BE2C (cell line): ENCODE results near the gene COL27A1.

Experiments
- DNase-seq: peaks from one replicate; pipeline ENCODE4 v3.0.0-alpha.2; 2020
- H3K27me3 ChIP-seq: fragments of 250-450 bp; sonication (Bioruptor Pico); 2 replicates; pipeline ENCODE4 v1.5.1; 2020; ENCODE audit warnings: mild to moderate bottlenecking
- H3K36me3 ChIP-seq: fragments of 250-450 bp; sonication (Bioruptor Pico); 2 replicates; pipeline ENCODE4 v1.5.1; 2020; ENCODE audit warnings: mild to moderate bottlenecking
- H3K4me1 ChIP-seq: fragments of 250-450 bp; sonication (Bioruptor Pico); 2 replicates; pipeline ENCODE4 v1.5.1; 2020
- H3K4me3 ChIP-seq: 2 replicates; pipeline ENCODE4 v1.5.1; 2011; ENCODE audit warnings: low read depth, low read length
- H3K9me3 ChIP-seq: fragments of 250-450 bp; sonication (Bioruptor Pico); 2 replicates; pipeline ENCODE4 v1.5.1; 2020
- TF ChIP-seq, protein P1 (sequence below): IDR thresholded peaks from 2 replicates; pipeline ENCODE4 v1.5.1; 2012; ENCODE audit warnings: mild to moderate bottlenecking, low read depth, low read length

Gene COL27A1

GRCh38 chr9:114227288-114228015, 72.1 kb downstream of the COL27A1 start:
- peak; percentile 41 for DNase-seq
- Histone ChIP-seq H3K4me3 (no peak overlapping the region), H3K27me3 (no peaks in the 10 kb centered on the region), H3K9me3 (no peaks in the 10 kb centered on the region), H3K4me1 (no peaks in the 10 kb centered on the region), H3K36me3 (no peaks in the 10 kb centered on the region)
- TF ChIP-seq, protein P1, sequence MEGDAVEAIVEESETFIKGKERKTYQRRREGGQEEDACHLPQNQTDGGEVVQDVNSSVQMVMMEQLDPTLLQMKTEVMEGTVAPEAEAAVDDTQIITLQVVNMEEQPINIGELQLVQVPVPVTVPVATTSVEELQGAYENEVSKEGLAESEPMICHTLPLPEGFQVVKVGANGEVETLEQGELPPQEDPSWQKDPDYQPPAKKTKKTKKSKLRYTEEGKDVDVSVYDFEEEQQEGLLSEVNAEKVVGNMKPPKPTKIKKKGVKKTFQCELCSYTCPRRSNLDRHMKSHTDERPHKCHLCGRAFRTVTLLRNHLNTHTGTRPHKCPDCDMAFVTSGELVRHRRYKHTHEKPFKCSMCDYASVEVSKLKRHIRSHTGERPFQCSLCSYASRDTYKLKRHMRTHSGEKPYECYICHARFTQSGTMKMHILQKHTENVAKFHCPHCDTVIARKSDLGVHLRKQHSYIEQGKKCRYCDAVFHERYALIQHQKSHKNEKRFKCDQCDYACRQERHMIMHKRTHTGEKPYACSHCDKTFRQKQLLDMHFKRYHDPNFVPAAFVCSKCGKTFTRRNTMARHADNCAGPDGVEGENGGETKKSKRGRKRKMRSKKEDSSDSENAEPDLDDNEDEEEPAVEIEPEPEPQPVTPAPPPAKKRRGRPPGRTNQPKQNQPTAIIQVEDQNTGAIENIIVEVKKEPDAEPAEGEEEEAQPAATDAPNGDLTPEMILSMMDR: no peak

DNA sequence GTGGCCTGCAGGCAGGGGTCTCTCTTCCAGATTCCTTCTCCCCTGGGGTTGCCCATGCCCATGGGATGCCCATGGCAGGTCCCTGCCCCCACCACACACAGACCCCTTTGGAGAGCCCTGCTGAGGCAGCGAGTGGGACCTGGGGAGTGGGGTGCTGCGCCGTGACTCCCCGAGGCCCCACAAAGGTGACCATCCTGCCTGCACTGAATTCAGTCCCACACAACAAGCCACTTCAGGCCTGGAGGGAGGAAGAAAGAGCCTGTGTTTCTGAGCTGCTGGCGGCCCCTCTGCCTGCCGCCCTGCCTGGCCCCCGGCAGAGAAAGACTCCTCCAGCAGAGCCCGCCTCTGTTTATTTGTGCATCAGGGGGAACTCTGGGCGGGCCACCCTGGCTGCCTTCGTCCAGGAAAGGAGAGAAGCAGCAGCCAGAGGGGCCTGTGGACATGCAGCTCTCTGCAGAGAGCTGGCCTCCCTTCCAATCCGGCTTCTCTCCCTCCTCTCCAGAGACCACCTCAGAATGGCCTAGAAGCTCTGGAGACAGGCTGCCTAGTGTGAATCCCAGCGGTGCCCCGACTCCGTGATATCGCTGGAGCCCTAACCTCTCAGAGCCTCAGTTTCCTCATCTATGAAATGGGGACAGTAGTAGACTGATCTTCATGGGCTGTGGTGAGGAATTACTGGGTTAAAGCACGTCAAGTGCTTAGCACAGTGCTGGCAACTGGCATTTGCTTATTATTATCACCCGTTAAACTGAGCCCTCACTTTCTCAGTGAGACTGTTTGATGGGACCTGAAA, 72.9 kb downstream of the COL27A1 start:
- no peak overlapping the region for H3K4me3 ChIP-seq
- H3K36me3 ChIP-seq: no peaks in the 10 kb centered on the region
- H3K27me3 ChIP-seq: no peaks in the 10 kb centered on the region
- H3K4me1 ChIP-seq: no peaks in the 10 kb centered on the region
- no peaks in the 10 kb centered on the region for H3K9me3 ChIP-seq
- TF ChIP-seq, protein P1: no peak
- DNase-seq: no peak

DNA sequence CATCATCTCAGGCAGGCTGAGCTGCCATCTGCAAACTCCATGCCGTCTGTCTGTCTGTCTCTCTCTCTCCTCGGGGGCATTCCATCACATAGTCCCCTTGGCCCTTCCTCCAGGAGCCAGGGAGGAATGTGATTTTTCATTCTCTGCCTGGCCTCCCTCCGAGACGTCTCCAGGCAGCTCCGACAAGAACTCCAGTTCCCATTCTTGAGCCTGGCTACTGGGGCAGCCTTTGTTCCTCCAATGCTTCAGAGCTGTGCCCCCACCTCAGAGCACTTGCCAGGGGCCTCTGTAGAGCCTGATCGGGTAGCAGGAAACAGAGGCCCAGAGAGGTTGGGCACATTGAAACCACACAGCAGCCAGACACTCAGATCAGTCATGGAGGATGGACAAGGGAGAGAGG, 74.0 kb downstream of the COL27A1 start:
- Histone ChIP-seq H3K27me3 (no peaks in the 10 kb centered on the region), H3K4me1 (no peaks in the 10 kb centered on the region), H3K36me3 (no peaks in the 10 kb centered on the region), H3K9me3 (no peaks in the 10 kb centered on the region), H3K4me3 (no peak overlapping the region)
- DNase-seq: no peak
- TF ChIP-seq, protein P1: no peak

GRCh38 chr9:114230068-114230467, 74.7 kb downstream of the COL27A1 start:
- no peak for DNase-seq
- TF ChIP-seq, protein P1: no peak

GRCh38 chr9:114231273-114231672, 75.9 kb downstream of the COL27A1 start:
- Histone ChIP-seq H3K9me3 (no peaks in the 10 kb centered on the region), H3K4me1 (no peaks in the 10 kb centered on the region), H3K36me3 (no peaks in the 10 kb centered on the region), H3K27me3 (no peaks in the 10 kb centered on the region), H3K4me3 (no peak overlapping the region)
- no peak for DNase-seq
- TF ChIP-seq, protein P1: no peak

More at GRCh38 chr9:114230068-114230467, 74.7 kb downstream of the COL27A1 start:
- Histone ChIP-seq H3K4me1 (no peaks in the 10 kb centered on the region), H3K9me3 (no peaks in the 10 kb centered on the region), H3K27me3 (no peaks in the 10 kb centered on the region), H3K36me3 (no peaks in the 10 kb centered on the region), H3K4me3 (no peak overlapping the region)
